GM12878 (cell line): ENCODE results near the gene SFT2D2. TPM values are rescaled to one million over a fixed set of nuclear protein-coding genes. Genes with fewer than 3 reads are reported as not detected.

Experiments used
- ATAC-seq: fragments of 200-7000 bp; cut with Tn5 transposase; 3 replicates; pipeline ENCODE4 v1.9.1; 2020; ENCODE audit warnings: mild to moderate bottlenecking, moderate library complexity
- BruUV-seq: library from RNA; stranded (reverse); fragments of 400-500 nt; replicated peaks from 2 replicates; lab custom pipeline; 2021; lab: Mats Ljungman, UMichigan
- CTCF ChIA-PET: fragments of 300-600 bp; sonication (Branson Sonifier 250); formaldehyde crosslinking; extraction: SDS; loops from one replicate; lab custom pipeline; 2021; ENCODE audit warnings: inconsistent platforms; lab: Yijun Ruan, JAX
- POLR2A ChIA-PET: fragments of 350-600 bp; formaldehyde crosslinking; extraction: SDS; loops from one replicate; lab custom pipeline; 2021; ENCODE audit warnings: inconsistent platforms; lab: Charles Lee
- RAD21 ChIA-PET: fragments of 300-600 bp; sonication (Branson Sonifier 250); formaldehyde crosslinking; loops from one replicate; lab custom pipeline; 2023; ENCODE audit warnings: antibody characterized with exemption; ENCODE audit not compliant: unreplicated experiment; lab: Charles Lee
- SMC1A ChIA-PET: fragments of 300-600 bp; sonication (Branson Sonifier 250); formaldehyde crosslinking; loops from one replicate; lab custom pipeline; 2023; ENCODE audit not compliant: unreplicated experiment, uncharacterized antibody; lab: Charles Lee
- DNase-seq: peaks from one replicate; pipeline ENCODE4 v3.0.0-alpha.2; 2011; ENCODE audit warnings: low read depth, low spot score
- FAIRE-seq: peaks from 3 replicates; lab custom pipeline; 2011; peaks lifted over from hg19 to GRCh38; lab: Jason Lieb, UNC
- H2AFZ ChIP-seq: 2 replicates; pipeline ENCODE4 v1.6.0; 2011; ENCODE audit warnings: low read depth, low read length, control low read depth; ENCODE audit not compliant: control insufficient read depth
- H3K27ac ChIP-seq: 2 replicates; pipeline ENCODE4 v1.5.1; 2011; ENCODE audit warnings: control low read depth; ENCODE audit not compliant: control insufficient read depth, insufficient read depth
- H3K27me3 ChIP-seq, 2 experiments: replicated peaks in 1 of 2; 2 replicates each; pipeline versions ENCODE4 v1.6.0 to v1.6.1; 2011; ENCODE audit warnings: low read length in 1 of 2; ENCODE audit not compliant: control insufficient read depth in 2 of 2, insufficient read depth in 2 of 2
- H3K36me3 ChIP-seq, 2 experiments: 2 replicates each; pipeline ENCODE4 v1.5.1; 2011; ENCODE audit warnings: low read length in 1 of 2; ENCODE audit not compliant: control insufficient read depth in 2 of 2, insufficient read depth in 2 of 2
- H3K4me1 ChIP-seq: 2 replicates; pipeline ENCODE4 v1.6.1; 2011; ENCODE audit warnings: mild to moderate bottlenecking, low read length, moderate library complexity, mixed read lengths; ENCODE audit not compliant: control insufficient read depth, insufficient read depth
- H3K4me2 ChIP-seq: 2 replicates; pipeline ENCODE4 v1.6.0; 2011; ENCODE audit warnings: control low read depth; ENCODE audit not compliant: control insufficient read depth, insufficient read depth
- H3K4me3 ChIP-seq: fragments of 200-600 bp; sonication (generic); 2 replicates; pipeline ENCODE4 v1.5.1; 2016
- H3K79me2 ChIP-seq: 2 replicates; pipeline ENCODE4 v1.6.0; 2011; ENCODE audit warnings: low read length; ENCODE audit not compliant: control insufficient read depth, insufficient read depth
- H3K9ac ChIP-seq: 2 replicates; pipeline ENCODE4 v1.8.0; 2011; ENCODE audit warnings: low read length, control low read depth, mixed read lengths; ENCODE audit not compliant: control insufficient read depth, insufficient read depth
- H3K9me3 ChIP-seq: replicated peaks from 3 replicates; pipeline ENCODE4 v1.5.1; 2011; ENCODE audit warnings: mild to moderate bottlenecking, low read length; ENCODE audit not compliant: control insufficient read depth, insufficient read depth
- H4K20me1 ChIP-seq: 2 replicates; pipeline ENCODE4 v1.6.0; 2011; ENCODE audit not compliant: control insufficient read depth, insufficient read depth
- ATF7 ChIP-seq: fragments of 450-650 bp; IDR thresholded peaks from 2 replicates; pipeline ENCODE4 v1.6.1; 2016; ENCODE audit warnings: low read depth, mild to moderate bottlenecking
- EZH2 ChIP-seq: IDR thresholded peaks from 2 replicates; pipeline ENCODE4 v1.6.1; 2012; ENCODE audit warnings: low read depth, mild to moderate bottlenecking, control low read depth, inconsistent platforms, low read length, borderline replicate concordance; ENCODE audit not compliant: control insufficient read depth
- IKZF2 ChIP-seq, 2 experiments: fragments of 450-650 bp; IDR thresholded peaks; 2 replicates each; pipeline ENCODE4 v1.6.1; 2017; ENCODE audit warnings: mild to moderate bottlenecking in 2 of 2, moderate library complexity in 2 of 2
- MTA3 ChIP-seq: IDR thresholded peaks from 2 replicates; pipeline ENCODE4 v1.6.1; 2012; ENCODE audit warnings: low read length, inconsistent platforms, borderline replicate concordance
- NFYB ChIP-seq: IDR thresholded peaks from 2 replicates; pipeline ENCODE4 v1.6.1; 2011; ENCODE audit warnings: low read depth, mild to moderate bottlenecking, low read length, improper control_type of control experiment, moderate library complexity; ENCODE audit not compliant: insufficient read depth
- POLR2AphosphoS2 ChIP-seq: IDR thresholded peaks from 2 replicates; pipeline ENCODE4 v1.6.1; 2011; ENCODE audit warnings: low read depth, mild to moderate bottlenecking, low read length, improper control_type of control experiment, moderate library complexity
- POLR2AphosphoS5 ChIP-seq: IDR thresholded peaks from 2 replicates; pipeline ENCODE4 v1.6.1; 2011; ENCODE audit warnings: mild to moderate bottlenecking, low read length, inconsistent platforms
- RELA ChIP-seq: fragments of 450-650 bp; IDR thresholded peaks from 2 replicates; pipeline ENCODE4 v1.8.0; 2014; ENCODE audit warnings: borderline replicate concordance; ENCODE audit not compliant: partially characterized antibody
- TBL1XR1 ChIP-seq: IDR thresholded peaks from 2 replicates; pipeline ENCODE4 v1.6.1; 2012; ENCODE audit warnings: low read depth, low read length, improper control_type of control experiment
- ZNF217 ChIP-seq: fragments of 450-650 bp; IDR thresholded peaks from 2 replicates; pipeline ENCODE4 v1.6.1; 2017; ENCODE audit warnings: antibody characterized with exemption, mild to moderate bottlenecking
- WGBS: methylation state at CpG from one replicate; pipeline ENCODE4 v1.1.6; 2016; ENCODE audit warnings: low lambda C conversion rate; ENCODE audit not compliant: insufficient replicate concordance, insufficient coverage; ENCODE audit errors: missing lambda C conversion rate; 5-methylcytosine and 5-hydroxymethylcytosine counted together
- in situ Hi-C: fragments of 300-500 bp; cut with MboI; formaldehyde crosslinking; loops from 9 replicates; pipeline ENCODE4 v1.14.3; 2018; ENCODE audit warnings: mixed read lengths
- intact Hi-C: fragments of 100-400 bp; cut with micrococcal nuclease; formaldehyde crosslinking; loops from one replicate; pipeline ENCODE4 v1.14.2; 2022; ENCODE audit not compliant: unreplicated experiment
- polyA plus RNA-seq, 11 experiments: library from polyadenylated mRNA; depleted of rRNA in 4 of 11; unstranded in 6 of 11; stranded (reverse) in 5 of 11; fragments of >200 nt; fragmentation: Nextera tagmentation in 4 of 11; fragmentation: Illumina TruSeq in 1 of 11; extraction: Ambion mirVana in 4 of 11; extraction: Trizol in 1 of 11; gene quantifications; 1 replicate in 1 of 11; 2 replicates in 10 of 11; pipeline versions ENCODE4 v1.2.1 to v1.2.3, GENCODE V29; 2011 to 2016; ENCODE audit warnings: inconsistent platforms in 2 of 11, missing spikeins in 2 of 11, low read depth in 1 of 11
- total RNA-seq, 4 experiments: library from RNA; depleted of rRNA in 3 of 4; stranded (reverse); fragments of >200 nt in 3 of 4; fragmentation: Illumina TruSeq in 1 of 4; extraction: Trizol in 1 of 4; gene quantifications; 2 replicates each; pipeline versions ENCODE4 v1.2.1 to v1.2.3, GENCODE V29; 2013 to 2021
- TF ChIP-seq, protein P1 (sequence below): IDR thresholded peaks from 2 replicates; pipeline ENCODE4 v1.6.1; 2012; ENCODE audit warnings: low read depth, low read length, improper control_type of control experiment
- TF ChIP-seq, protein P2 (sequence below): fragments of 450-650 bp; IDR thresholded peaks from 2 replicates; pipeline ENCODE4 v1.6.1; 2016; ENCODE audit warnings: mild to moderate bottlenecking, moderate library complexity, borderline replicate concordance

The SFT2D2 gene
- total and polyA plus RNA-seq, 10 of the 15 experiments (the other 5 are each of a cell fraction or from before 2014, with no cell fraction given), result 5.6 to 49.6 (median 24.9) TPM

DNA sequence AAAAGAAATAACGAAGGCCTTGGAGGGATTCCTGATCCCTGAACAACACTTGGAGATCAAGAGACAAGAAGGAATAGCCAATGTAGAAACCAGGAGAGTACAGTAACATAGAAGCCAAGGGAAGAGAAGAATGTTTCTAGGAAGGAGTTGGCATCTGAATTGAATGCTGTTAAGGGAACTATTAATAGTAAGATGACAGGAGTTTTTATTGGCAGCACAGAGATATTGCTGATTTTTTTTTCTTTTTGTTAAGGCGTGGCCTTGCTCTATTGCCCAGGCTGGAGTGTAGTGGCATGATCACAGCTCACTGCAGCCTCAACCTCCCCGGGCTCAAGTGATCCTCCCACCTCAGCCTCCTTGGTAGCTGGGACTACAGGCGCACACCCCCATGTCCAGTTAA, 9.6 kb upstream of the SFT2D2 start:
- Histone ChIP-seq H3K36me3 (no peaks in the 10 kb centered on the region), H3K79me2 (no peaks in the 10 kb centered on the region), H3K9ac (no peak overlapping the region), H2AFZ (no peak overlapping the region), H3K27me3 (no peaks in the 10 kb centered on the region), H3K4me2 (no peak overlapping the region), H3K4me3 (no peak overlapping the region), H3K9me3 (no peaks in the 10 kb centered on the region; the same call in 2 of the 3 replicates), H3K27ac (no peak overlapping the region), H3K4me1 (no peaks in the 10 kb centered on the region), H4K20me1 (no peaks in the 10 kb centered on the region)
- TF ChIP-seq EZH2 (no peak), RELA (no peak), ZNF217 (no peak), ATF7 (no peak), IKZF2 (IDR thresholded peaks at IDR 0.05) (no peak), TBL1XR1 (no peak), NFYB (no peak), POLR2AphosphoS5 (no peak), MTA3 (no peak), POLR2AphosphoS2 (no peak)
- TF ChIP-seq, protein P1, sequence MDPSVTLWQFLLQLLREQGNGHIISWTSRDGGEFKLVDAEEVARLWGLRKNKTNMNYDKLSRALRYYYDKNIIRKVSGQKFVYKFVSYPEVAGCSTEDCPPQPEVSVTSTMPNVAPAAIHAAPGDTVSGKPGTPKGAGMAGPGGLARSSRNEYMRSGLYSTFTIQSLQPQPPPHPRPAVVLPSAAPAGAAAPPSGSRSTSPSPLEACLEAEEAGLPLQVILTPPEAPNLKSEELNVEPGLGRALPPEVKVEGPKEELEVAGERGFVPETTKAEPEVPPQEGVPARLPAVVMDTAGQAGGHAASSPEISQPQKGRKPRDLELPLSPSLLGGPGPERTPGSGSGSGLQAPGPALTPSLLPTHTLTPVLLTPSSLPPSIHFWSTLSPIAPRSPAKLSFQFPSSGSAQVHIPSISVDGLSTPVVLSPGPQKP, result no peak
- TF ChIP-seq, protein P2, sequence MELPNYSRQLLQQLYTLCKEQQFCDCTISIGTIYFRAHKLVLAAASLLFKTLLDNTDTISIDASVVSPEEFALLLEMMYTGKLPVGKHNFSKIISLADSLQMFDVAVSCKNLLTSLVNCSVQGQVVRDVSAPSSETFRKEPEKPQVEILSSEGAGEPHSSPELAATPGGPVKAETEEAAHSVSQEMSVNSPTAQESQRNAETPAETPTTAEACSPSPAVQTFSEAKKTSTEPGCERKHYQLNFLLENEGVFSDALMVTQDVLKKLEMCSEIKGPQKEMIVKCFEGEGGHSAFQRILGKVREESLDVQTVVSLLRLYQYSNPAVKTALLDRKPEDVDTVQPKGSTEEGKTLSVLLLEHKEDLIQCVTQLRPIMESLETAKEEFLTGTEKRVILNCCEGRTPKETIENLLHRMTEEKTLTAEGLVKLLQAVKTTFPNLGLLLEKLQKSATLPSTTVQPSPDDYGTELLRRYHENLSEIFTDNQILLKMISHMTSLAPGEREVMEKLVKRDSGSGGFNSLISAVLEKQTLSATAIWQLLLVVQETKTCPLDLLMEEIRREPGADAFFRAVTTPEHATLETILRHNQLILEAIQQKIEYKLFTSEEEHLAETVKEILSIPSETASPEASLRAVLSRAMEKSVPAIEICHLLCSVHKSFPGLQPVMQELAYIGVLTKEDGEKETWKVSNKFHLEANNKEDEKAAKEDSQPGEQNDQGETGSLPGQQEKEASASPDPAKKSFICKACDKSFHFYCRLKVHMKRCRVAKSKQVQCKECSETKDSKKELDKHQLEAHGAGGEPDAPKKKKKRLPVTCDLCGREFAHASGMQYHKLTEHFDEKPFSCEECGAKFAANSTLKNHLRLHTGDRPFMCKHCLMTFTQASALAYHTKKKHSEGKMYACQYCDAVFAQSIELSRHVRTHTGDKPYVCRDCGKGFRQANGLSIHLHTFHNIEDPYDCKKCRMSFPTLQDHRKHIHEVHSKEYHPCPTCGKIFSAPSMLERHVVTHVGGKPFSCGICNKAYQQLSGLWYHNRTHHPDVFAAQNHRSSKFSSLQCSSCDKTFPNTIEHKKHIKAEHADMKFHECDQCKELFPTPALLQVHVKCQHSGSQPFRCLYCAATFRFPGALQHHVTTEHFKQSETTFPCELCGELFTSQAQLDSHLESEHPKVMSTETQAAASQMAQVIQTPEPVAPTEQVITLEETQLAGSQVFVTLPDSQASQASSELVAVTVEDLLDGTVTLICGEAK, result no peak
- no peak for ATAC-seq
- BruUV-seq, result no TSS peak
- POLR2A ChIA-PET, result no interaction called here
- CTCF ChIA-PET, result interaction anchor here (1.6 kb wide), 1 partner anchor 71 kb away, joined by 5 read pairs; no protein-coding TSS in a partner anchor
- WGBS, result 73% methylated on average over 4 of the region's 4 CpGs
- in situ Hi-C loops, result no loop called here
- RAD21 ChIA-PET, result no interaction called here
- intact Hi-C loops, result no loop called here
- SMC1A ChIA-PET, result interaction anchor here (1.4 kb wide), 1 partner anchor 26 kb away, joined by 4 read pairs; no protein-coding TSS in a partner anchor
- DNase-seq, result no peak
- FAIRE-seq, result no peak
